ENCODE measurements around the gene CCIN.
A peak's percentile ranks its signal among the peaks of the same experiment; 100 is the strongest.
"Not testable (repeated sequence)": the region's sequence is repeated elsewhere in the genome, so short reads cannot be mapped to it uniquely, and the experiment has no call there.

Gene CCIN

DNA sequence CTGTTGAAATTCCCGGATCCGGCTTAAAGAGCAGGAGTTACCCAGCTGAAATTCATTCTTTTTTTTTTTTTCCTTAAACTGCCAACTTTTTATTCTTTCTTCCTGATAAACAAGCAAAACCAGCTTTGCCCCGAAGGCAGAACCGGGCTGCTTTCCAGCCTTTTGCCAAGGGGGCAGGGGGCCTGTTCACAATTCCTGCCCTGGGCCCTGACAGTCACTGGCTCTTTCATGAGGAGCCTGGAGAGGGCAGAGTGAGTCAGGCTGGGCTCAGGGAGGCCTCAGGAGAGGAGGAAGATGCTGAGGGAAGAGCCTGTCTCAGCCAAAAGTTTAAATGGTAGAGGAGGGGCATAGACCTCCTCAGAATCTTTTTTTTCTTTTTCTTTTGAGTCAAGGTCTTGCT is 27.9 kb upstream of the CCIN start:
- peak; percentile 47 for DNase-seq (ENCODE audit: low spot score)

DNA sequence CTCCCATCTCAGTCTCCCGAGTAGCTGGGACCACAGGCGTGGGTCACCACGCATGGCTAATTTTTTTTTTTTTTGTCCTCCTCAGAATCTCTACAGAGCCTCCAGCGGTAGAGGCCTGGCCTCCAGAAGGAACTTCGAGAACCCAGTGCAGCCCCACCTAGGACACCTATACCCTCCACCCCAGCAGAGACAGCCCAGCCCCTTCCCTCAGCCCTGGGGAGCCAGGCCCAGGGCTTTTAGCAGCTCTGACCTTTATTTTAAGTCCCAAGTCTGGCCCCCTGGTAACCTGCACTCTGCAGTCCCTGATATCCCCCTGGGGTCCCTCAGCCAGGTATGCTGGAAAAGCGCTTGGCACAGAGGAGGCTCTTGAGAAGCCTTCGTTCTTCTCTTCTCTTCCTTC is 27.4 kb upstream of the CCIN start:
- DNase-seq (ENCODE audit: low spot score), result no peak

DNA sequence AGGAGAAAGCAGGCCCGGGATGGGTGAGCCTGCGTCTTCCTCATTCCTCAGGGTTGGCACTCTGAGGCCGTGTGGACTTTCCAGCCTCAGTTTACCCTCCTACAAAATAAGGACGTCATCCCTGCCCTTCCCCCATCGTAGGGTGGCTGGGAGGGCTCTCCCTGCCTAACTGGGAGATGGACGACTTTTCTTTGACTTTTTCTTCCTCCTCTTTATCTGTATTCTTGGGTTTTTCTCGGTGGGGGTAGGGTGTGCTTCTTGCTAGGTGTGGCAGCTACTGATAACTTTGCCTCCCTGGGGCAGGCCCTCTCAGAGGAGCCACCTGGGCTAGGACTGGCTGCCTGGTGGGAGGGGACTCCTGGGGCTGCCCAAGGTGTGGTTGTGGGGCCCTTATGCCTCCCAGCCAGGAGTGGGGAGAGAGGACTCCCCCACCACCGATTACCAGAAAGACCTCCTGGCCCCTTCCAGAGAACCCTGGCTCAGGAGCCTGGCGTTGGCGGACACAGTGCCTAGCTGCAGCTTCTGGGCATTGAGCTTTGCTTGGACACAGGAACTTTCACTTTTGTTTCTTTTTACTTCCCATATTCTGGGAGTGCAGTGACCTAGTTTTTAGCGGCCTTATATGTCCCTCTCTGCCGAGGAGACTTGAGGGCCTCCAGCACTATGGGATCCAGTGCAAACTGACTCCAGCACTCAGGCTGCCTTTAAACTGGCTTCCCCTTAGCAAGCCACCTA is 26.5 kb upstream of the CCIN start:
- DNase-seq (ENCODE audit: low spot score), result peak; percentile 33

DNA sequence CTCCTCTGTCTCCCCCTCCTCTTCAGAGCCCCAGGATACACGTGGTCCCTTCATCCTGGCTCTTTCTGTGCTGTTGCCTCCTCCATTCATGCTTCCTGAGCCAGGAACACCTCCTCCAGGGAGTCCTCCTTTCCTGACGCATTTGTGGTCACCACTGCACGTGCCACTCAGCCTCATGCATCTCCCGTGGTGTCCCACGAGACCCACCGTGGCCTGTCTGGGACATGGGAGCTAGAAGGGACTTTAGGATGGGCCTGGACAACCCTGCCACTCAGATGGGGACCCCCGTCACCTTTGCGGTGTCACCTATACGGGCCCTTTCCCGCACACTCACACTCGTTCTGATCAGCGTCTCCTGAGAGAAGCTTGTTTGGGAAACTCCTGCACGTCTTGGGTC is 25.9 kb upstream of the CCIN start:
- DNase-seq (ENCODE audit: low spot score), result no peak

DNA sequence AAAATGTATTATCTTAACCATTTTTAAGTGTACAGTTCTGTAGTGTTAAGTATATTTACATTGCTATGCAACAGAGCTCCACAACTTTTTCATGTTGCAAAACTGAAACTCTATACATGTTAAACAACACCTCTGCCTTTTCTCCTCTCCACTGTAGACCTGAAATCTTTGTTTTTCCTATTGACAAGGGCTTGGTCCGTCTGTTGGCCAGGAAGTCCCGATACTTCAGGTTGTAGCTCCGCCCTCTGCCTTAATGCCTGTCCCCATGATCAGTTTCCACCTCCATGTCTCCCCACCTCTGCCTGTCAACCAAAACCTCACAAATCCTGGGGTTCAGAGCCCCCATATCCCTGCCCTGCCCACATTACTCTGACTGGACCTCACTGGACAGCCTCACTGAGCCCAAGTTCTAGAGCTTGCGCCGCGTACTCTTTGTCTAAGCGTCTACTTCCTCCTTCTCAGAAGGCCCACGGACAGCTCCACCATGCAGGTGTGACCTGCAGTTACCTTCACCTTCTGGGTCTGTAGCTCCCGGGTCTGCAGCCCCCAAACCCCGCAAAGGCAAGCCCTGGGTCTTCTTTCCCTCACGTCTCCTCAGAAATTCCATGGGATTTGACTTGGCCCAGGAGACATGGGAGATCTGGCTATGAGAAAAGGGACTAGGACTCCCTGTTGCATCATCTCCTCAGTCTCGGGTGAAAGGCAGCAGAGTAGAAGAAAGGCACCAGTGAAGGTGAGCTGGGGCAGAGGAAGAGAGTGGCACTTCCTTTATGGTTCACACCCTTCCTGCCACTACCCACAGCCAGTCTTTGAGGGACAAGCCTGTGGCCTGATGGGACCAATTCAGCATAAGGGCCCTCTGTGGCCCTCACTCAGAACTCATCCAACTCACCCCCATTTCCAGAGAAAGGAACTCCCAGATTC is 24.6 kb upstream of the CCIN start:
- DNase-seq (ENCODE audit: low spot score), result no peak

DNA sequence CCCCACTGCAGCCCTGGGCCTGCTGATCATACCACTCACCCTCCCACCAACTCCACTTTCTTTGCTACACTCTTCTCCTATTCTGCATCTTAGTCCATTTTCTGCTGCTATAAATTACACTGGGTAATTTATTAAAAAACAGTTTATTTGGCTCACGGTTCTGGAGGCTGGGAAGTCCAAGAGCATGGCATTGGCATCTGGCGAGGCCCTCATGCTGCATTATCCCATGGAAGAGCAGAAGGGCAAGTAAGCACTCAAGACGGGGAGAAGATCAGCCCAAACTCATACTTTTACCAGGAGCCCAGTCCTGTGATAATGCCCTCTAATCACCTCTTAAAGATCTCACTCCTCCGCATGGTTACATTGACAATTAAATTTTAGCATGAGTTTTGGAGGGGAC is 23.2 kb upstream of the CCIN start:
- DNase-seq (ENCODE audit: low spot score), result no peak

GRCh38 chr9:36146651-36147050 is 22.5 kb upstream of the CCIN start:
- DNase-seq (ENCODE audit: low spot score), result no peak

GRCh38 chr9:36147441-36148175 is 21.6 kb upstream of the CCIN start:
- no peak for DNase-seq (ENCODE audit: low spot score)

DNA sequence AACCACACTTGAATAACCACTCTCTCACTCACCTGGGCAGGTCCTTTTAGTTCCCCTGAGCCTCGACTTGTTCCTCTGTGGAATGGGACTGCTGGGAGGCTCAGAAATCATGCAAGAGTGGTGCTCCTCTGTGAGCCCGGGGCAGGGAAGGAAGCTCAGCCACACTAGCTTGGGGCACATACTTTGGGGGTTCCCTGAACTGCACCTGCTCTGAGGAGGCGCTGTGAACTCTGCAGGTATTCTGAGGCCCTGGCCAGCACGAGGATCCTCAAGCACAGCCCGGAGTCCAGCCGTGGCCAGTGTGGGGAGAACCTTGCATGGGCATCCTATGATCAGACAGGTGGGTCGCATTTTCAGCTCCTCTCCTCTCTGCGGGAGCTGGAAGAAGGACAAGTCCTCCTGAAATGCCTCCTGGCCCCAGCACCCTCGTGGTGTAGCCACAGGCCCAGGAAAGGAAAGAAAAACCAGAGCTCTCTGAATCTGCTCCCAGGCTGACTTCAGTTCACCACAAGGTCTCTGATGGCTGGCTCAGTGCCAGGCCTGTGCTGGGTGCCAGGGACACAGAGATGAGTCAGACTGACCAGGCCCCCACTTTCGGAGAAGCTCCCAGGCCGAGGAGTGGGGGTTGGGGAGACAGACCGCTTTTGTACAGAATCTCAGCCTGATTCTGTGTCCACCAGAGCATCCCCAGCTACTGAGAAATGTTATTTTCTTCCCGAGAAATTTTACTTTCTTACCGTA is 20.7 kb upstream of the CCIN start:
- peak; percentile 98 for DNase-seq (ENCODE audit: low spot score)

DNA sequence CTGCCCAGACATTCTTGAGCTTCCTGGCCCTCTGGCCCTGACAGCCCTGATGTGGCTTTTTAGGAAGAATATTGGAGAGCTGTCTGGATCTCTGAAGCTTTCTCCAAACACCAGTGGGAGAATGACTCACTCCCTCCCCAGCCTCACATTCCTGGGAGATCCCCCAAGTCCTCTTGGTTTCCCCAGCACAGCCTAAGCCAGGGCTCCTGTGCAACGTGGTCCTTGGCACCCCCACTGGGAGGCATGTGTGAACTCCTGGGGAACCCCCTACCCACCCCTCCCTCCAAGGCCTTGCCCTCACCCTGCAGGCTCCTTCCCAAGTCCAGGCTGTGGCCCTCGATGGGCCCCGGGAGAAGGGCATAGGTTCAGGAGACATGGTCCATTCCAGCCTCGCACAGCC is 20.0 kb upstream of the CCIN start:
- DNase-seq (ENCODE audit: low spot score), result peak; percentile 78

GRCh38 chr9:36150574-36151315 is 18.4 kb upstream of the CCIN start:
- peak; percentile 47 for DNase-seq (ENCODE audit: low spot score)

GRCh38 chr9:36151316-36152210 is 17.6 kb upstream of the CCIN start:
- peak; percentile 40 for DNase-seq (ENCODE audit: low spot score)

- no peak for DNase-seq (ENCODE audit: low spot score)
Observed at GRCh38 chr9:36152741-36153438, 16.3 kb upstream of the CCIN start.

DNA sequence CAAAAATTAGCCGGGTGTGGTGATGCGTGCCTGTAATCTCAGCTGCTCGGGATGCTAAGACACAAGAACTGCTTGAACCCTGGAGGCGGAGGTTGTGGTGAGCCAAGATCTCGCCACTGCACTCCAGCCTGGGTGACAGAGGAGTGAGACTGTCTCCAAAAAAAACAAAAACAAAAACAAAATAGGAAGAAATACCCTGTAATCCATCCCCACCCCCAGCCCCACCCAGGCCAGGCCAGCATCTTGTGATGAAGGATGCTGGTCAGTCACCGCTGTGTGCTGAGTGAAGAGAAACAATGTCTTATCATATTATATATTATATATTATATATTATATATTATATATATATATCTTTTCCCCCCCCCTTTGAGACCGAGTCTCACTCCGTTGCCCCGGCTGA is 15.4 kb upstream of the CCIN start:
- no peak for DNase-seq (ENCODE audit: low spot score)

- DNase-seq (ENCODE audit: low spot score), result peak; percentile 71
Observed at GRCh38 chr9:36154331-36154952, 14.7 kb upstream of the CCIN start.

GRCh38 chr9:36156116-36156515 is 13.1 kb upstream of the CCIN start:
- DNase-seq (ENCODE audit: low spot score), result no peak

DNA sequence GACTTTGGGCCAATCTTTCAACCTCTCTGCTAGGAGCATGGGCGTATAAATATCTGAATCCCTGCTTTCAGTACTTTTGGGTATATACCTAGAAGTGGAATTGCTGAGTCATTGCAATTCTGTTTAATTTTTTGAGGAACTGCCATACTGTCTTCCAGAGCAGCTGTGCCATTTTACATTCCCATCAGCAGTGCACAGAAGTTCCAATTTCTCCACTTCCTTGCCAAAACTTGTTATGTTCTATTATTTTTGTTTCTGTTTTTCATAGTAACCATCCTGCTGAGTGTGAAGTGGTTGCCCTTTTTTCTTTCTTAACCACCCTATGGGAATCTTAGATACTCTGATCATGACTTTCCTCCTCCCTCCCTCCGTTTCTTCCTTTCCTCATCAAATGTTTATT is 11.1 kb upstream of the CCIN start:
- DNase-seq (ENCODE audit: low spot score), result no peak

- DNase-seq (ENCODE audit: low spot score), result no peak
Observed at GRCh38 chr9:36158917-36159316, 10.3 kb upstream of the CCIN start.

- DNase-seq (ENCODE audit: low spot score), result not testable (repeated sequence)
Observed at GRCh38 chr9:36159509-36159908, 9.7 kb upstream of the CCIN start.

All from hepatic stellate cell (primary cell).